Forelimb muscle (tissue), 1 donor: ENCODE data around the gene IL17RA. TPM values are rescaled to one million over a fixed set of nuclear protein-coding genes. Genes with fewer than 3 reads are reported as not detected.

Source experiments
- DNase-seq: peaks from one replicate; pipeline ENCODE4 v3.0.0-alpha.2; 2013; ENCODE audit warnings: low read depth
- polyA plus RNA-seq: library from polyadenylated mRNA; unstranded; fragments of 120-200 nt; gene quantifications from one replicate; pipeline ENCODE4 v1.2.1, GENCODE V29; 2013; ENCODE audit not compliant: insufficient read length

The IL17RA gene
- polyA plus RNA-seq, 1 donor: 2.6 TPM

DNA sequence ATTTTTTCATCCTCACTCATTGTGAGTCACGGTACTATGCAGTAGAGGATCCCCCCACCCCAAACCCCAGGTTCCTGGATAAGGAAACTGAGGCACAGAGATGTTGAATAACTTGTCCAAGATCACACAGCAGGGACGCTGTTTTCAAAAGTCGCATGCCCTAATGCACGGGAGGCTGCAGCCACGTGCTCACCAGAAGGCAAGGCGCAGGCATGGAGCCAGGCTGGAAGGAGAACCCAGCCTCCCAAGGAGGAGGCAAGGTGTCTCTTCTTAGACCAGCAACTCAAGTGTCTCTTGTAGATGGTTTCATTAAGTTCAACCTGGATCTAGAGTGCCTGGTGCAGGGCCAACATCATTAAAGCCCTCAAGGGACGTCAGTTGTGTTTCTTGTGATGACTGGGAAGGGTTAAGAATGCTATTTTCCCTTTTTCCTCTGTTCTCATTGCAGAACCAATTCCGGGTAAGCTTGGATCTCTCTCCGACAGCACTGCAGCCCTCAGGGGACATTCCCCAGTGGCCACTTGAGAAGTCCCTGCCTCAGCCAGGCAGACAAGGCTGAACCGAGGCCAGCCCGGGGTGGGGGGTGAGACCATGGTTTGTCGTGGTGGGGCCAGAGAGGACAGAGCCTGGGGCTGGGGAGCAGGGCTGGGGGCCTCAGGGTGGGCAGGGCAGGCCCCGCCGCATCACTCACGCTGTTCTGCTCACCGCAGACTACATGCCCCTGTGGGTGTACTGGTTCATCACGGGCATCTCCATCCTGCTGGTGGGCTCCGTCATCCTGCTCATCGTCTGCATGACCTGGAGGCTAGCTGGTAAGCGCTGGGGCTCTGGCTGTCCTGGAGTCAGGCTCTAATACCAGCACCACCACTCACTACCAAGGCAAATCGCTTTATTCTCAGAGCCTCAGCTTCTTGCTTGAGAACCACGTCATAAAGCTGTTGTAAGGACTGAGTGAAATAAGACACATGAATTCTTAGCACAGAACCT is 20.6 kb downstream of the IL17RA start:
- no peak for DNase-seq

DNA sequence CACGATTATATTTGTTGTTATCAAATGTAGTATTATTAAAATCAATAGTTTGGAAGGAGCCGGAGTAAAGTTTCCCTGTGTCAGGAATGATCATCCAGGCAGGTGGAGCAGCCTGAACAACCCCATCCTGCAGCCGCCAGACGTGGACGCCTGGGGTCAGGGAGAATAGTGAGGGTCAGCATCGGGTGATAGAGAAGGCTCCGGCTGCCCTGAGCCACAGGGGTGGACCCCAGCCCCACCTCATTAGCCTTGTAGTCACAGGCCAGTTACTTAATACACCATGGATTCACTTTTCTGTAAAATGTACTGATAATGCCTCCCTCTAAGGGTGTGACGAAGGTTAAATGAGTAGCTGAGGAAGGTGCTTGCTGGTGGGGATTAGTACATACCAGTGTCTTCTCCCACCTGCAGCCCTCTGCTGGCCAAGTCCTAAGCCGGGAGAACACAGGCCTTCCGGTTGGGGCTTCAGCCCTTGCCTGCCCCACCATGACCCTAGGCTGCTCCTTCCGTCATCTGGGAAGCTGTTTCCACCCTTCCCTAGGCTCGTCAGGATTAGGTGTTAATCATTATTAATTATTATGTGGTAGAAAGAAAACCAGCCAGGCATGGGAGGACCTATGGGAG is 21.5 kb downstream of the IL17RA start:
- no peak for DNase-seq

DNA sequence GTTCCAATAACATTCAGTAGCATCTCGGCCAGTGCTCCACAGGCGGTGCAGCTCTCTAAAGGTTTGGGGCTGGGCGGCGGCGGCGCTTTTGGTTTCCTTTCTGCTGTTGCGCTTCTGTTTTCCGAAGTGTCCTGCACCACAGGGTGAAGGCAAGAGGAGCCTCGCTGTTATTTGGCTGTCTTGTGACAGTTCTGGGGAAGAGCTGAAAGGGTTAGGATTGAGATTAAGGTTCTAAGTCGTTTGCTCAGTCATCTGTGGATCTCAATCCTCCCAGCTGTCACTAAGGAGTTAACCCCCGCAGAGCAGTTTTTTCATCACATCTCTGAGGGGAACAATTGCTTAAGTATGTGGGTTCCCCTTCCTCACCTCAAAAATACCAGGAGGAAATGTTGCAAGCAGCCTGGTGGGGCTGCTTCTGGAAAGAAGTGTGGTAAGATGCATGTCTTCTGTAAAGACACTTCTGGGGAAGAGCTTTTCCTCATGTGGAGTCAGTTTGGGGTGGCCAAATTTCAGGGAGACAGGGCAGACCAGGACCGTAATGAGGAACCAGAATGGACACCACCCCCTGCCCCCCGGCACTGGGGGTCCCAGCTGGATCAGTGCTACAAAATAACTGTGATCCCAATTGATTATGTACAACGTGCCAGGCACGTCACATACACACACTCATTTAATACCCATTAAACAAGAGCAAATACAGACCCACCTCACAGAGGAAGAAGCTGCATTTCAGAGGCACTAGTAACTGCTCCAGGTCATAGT is 22.2 kb downstream of the IL17RA start:
- no peak for DNase-seq

DNA sequence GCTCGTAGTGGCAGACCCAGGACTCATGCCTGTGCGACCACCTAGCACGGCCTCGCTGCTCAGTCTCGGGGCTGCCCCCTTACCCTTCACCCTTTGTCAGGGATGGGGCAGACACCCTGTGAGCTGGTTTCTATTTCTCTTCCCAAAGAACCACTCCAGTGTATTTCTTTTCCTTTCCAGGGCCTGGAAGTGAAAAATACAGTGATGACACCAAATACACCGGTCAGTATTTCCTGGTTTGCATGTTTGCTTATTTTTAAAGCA is 22.7 kb downstream of the IL17RA start:
- DNase-seq: no peak

DNA sequence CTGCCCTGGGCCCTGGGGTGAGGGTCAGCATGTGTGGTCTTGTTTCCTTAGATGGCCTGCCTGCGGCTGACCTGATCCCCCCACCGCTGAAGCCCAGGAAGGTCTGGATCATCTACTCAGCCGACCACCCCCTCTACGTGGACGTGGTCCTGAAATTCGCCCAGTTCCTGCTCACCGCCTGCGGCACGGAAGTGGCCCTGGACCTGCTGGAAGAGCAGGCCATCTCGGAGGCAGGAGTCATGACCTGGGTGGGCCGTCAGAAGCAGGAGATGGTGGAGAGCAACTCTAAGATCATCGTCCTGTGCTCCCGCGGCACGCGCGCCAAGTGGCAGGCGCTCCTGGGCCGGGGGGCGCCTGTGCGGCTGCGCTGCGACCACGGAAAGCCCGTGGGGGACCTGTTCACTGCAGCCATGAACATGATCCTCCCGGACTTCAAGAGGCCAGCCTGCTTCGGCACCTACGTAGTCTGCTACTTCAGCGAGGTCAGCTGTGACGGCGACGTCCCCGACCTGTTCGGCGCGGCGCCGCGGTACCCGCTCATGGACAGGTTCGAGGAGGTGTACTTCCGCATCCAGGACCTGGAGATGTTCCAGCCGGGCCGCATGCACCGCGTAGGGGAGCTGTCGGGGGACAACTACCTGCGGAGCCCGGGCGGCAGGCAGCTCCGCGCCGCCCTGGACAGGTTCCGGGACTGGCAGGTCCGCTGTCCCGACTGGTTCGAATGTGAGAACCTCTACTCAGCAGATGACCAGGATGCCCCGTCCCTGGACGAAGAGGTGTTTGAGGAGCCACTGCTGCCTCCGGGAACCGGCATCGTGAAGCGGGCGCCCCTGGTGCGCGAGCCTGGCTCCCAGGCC is 23.7 kb downstream of the IL17RA start:
- no peak for DNase-seq

DNA sequence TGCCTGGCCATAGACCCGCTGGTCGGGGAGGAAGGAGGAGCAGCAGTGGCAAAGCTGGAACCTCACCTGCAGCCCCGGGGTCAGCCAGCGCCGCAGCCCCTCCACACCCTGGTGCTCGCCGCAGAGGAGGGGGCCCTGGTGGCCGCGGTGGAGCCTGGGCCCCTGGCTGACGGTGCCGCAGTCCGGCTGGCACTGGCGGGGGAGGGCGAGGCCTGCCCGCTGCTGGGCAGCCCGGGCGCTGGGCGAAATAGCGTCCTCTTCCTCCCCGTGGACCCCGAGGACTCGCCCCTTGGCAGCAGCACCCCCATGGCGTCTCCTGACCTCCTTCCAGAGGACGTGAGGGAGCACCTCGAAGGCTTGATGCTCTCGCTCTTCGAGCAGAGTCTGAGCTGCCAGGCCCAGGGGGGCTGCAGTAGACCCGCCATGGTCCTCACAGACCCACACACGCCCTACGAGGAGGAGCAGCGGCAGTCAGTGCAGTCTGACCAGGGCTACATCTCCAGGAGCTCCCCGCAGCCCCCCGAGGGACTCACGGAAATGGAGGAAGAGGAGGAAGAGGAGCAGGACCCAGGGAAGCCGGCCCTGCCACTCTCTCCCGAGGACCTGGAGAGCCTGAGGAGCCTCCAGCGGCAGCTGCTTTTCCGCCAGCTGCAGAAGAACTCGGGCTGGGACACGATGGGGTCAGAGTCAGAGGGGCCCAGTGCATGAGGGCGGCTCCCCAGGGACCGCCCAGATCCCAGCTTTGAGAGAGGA is 24.5 kb downstream of the IL17RA start:
- DNase-seq: no peak

GRCh38 chr22:17109976-17110375 is 25.2 kb downstream of the IL17RA start:
- no peak for DNase-seq

- no peak for DNase-seq
Observed at GRCh38 chr22:17110791-17111550, 26.2 kb downstream of the IL17RA start.

- no peak for DNase-seq
Observed at GRCh38 chr22:17112491-17113042, 27.8 kb downstream of the IL17RA start.

GRCh38 chr22:17113600-17113999 is 28.8 kb downstream of the IL17RA start:
- no peak for DNase-seq

GRCh38 chr22:17114173-17114897 is 29.5 kb downstream of the IL17RA start:
- no peak for DNase-seq

GRCh38 chr22:17114898-17115235 is 30.1 kb downstream of the IL17RA start:
- DNase-seq: no peak

GRCh38 chr22:17115236-17115635 is 30.4 kb downstream of the IL17RA start:
- no peak for DNase-seq

GRCh38 chr22:17115945-17116565 is 31.3 kb downstream of the IL17RA start:
- no peak for DNase-seq

- DNase-seq: no peak
Observed at GRCh38 chr22:17116572-17117330, 32.0 kb downstream of the IL17RA start.

DNA sequence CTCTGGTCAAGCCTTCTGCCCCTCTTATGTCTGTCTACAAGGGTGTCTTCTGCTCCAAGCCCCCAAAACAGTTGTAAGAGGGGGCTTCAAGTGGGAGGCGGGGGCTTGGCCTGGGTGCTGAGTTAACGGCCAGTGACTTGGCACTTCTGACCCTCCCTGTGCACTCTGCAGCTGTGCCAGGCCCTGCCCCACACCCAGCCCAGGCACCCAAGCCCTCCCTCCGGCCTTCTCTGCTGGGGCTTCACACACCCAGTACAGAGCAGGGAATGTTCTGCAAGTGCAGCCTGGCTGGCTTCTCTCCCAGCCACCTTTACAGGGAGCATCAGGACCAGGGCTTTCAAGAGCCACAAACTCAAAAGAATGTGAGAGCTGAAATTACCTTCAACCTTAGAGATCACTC is 32.6 kb downstream of the IL17RA start:
- no peak for DNase-seq

GRCh38 chr22:17117890-17118289 is 33.1 kb downstream of the IL17RA start:
- no peak for DNase-seq

DNA sequence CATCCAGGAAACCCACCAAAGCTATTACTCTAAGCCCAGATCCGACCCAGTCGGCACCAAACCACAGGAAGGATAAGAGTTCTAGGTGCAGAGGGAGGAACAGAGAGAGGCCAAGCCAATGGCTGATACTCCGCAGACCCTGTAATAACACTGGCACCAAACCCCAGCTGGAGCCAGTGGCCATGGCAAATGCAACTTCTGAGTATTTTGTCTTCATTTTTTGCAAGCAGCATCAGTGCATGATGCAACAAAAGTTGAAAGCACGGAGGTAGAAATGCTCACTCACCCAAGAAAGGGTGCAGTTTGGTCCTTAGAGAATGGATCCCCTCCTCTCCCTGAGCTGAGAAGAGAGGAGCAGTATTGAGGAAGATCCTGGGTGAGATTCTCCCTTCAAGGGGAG is 33.5 kb downstream of the IL17RA start:
- no peak for DNase-seq
